COLO668 (cell line): ENCODE results near the gene CPB1.

ENCODE experiments used
- DNase-seq: peaks from one replicate; lab custom pipeline; 2025; ENCODE audit not compliant: unreplicated experiment; lab: John Stamatoyannopoulos, UW

CPB1 gene

GRCh38 chr3:148828136-148828690 is 602 bp downstream of the CPB1 start:
- DNase-seq, result no peak

- DNase-seq, result no peak
Measured at GRCh38 chr3:148829926-148830325, 2.3 kb downstream of the CPB1 start.

- no peak for DNase-seq
Measured at GRCh38 chr3:148833223-148833622, 5.6 kb downstream of the CPB1 start.

DNA sequence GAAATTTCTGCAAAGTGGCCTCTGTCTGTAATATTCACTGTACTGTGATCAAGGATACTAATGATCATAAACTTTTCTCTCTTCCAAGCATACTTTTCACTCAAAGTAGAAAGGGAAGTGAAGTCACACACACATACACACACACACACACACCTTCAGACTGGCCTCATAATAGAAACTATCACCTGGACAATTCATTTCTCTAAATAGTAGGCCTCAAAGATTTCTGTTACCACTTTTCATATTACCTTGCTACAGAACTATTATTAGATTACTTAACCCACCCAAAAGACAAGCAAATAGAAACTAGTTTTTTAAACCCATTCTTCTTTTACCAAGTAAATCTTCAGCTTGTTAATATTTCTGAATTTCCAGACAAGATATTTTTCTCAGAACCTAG is 12.2 kb downstream of the CPB1 start:
- no peak for DNase-seq

GRCh38 chr3:148840451-148840850 is 12.8 kb downstream of the CPB1 start:
- no peak for DNase-seq

DNA sequence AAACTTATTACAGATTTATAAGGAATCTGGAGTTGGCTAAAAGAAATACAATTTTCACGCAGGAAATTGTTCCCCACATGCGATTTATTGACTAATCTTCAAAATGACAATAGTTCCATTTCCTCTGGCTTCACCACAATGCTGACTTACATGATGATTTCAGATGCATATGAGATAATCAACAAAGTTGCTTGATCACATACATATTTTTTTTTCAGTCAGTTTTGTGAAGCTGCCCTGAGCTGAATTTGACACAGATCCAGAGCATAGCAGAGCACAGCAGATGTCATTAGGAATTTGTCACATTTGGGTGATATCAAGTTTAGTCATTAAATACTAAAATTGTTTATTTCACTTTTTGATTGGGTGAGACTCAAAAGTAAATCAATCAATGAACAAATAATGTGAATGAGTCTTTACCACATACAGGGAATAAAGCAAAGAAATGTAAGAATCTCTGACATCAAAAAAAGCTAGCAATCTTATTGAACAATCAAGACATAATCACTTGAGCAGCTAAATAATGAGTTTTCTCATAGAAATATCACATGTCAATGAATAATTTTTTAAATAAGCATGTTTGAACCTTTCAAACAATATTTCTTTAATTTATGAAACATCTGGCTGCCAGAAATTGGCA is 18.3 kb downstream of the CPB1 start:
- no peak for DNase-seq

DNA sequence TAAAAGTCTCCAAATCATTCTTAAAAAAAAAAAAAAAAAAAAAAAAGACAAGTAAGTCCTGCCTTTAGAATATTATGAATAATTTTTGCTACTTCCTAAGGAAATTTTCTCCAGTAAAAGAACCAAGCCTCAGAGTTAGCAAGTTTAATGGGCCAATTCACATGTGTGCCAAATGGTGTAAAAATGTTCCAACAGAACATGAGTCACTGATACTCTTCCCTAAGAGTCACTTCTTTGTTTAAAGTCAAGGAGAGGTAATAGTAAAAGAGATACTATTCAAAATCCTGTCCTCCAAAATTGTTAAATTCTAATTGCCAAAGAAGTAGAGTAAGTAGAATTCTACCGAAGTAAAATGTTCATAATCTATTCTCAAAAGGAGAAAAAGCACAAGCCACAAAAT is 19.7 kb downstream of the CPB1 start:
- DNase-seq, result no peak

DNA sequence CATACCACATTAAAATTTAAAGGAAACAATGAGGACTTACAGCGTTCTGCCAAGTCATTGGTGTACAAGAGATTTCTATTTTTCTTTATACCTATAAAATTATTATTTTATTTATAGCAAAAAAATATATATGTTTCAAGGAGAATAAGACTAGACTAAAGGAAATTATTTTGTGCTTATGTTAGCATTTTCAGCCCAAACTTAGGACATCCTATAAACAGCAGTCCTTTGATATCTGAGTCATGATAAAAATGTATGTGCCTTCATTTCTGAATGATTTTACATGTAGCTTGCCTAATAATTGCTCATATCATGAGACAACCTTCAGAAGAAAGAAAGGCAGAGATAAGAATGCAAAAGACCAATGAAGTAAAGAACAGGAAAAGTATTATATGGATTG is 20.8 kb downstream of the CPB1 start:
- DNase-seq, result no peak

GRCh38 chr3:148852271-148852992 is 24.8 kb downstream of the CPB1 start:
- DNase-seq, result no peak

GRCh38 chr3:148853076-148853475 is 25.5 kb downstream of the CPB1 start:
- no peak for DNase-seq

- no peak for DNase-seq
Measured at GRCh38 chr3:148854061-148854460, 26.4 kb downstream of the CPB1 start.

GRCh38 chr3:148856384-148856783 is 28.8 kb downstream of the CPB1 start:
- DNase-seq, result no peak

DNA sequence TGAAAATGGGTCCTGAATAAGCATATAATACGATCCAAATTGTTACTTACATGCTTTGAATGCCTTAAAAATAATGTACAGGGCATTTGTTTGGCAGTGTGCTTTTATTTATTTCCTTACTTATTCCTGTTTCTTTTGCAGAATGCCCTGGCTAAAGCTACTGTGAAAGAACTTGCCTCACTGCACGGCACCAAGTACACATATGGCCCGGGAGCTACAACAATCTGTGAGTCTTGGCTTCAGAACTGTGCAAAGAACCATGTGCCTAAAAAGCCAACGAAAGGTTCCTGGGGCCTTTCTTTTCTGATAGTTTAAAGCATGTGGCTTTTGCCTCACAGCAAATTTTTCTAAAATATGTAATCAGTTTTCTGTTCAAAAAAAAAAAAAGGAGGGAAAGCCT is 29.7 kb downstream of the CPB1 start:
- DNase-seq, result no peak

GRCh38 chr3:148861277-148861869 is 33.8 kb downstream of the CPB1 start:
- DNase-seq, result peak; percentile 2

- DNase-seq, result no peak
Measured at GRCh38 chr3:148863297-148863696, 35.7 kb downstream of the CPB1 start.

DNA sequence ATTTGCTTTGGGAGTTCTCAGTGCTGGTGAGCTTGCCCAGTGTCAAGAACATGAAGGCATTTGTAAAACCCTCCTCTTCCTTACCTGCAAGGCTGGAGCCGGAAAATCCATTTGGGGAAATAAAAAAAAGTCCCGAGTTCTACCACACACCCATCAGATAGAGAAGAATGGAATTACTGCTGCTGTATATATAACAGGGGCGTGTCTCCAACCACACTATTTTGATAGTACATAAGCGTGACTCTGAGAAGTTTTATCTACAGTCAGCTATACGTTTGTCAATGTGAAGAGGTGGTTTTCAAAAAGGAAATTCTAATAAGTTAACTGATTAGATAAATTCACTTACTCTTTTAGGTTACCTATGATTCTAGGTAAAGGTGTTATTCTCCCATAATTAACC is 36.2 kb downstream of the CPB1 start:
- no peak for DNase-seq

DNA sequence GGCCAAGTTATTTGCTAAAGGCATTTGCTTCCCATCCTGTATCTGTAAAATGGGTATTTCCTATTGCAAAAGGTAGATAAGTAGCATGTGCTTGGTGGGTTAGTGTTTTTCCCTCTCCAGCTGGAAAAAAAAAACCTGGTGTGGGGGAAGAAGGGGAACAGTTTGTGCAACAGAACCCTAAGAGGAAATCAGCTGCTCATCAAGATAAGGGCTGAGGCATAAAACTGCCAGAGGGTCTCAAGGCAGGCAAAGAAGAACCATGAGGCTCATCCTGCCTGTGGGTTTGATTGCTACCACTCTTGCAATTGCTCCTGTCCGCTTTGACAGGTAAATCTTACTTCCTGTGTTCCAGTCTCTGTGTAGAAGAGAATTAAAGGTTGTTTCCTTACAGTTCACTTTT is 37.4 kb downstream of the CPB1 start, which contains the start of gene CPA3:
Gene CPA3, plus strand, starts transcription at position 248 of the 400 bp plus-strand sequence. Its CDS starts 12 bp downstream, at position 260.
- DNase-seq, result no peak

- no peak for DNase-seq
Measured at GRCh38 chr3:148866261-148866660, 38.6 kb downstream of the CPB1 start.

GRCh38 chr3:148873270-148873927 is 45.8 kb downstream of the CPB1 start:
- peak; percentile 27 for DNase-seq

GRCh38 chr3:148873977-148874376 is 46.4 kb downstream of the CPB1 start:
- DNase-seq, result no peak

DNA sequence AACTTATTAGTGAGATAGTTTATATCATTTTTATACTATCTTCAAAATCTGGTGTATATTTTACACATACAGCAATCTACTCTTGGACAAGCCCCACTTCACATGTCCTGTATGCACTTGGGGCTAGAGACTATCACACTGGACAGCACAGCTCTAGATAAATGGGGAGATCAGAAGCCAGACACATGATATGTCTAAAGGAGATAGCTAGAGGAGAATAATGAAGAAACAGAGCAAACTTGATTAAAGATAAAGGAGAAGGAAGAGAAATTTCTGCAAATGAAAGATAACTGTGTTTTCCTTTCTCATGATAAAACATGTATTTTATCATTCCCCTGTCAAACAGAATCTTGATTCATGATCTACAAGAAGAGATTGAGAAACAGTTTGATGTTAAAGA is 50.5 kb downstream of the CPB1 start:
- no peak for DNase-seq

DNA sequence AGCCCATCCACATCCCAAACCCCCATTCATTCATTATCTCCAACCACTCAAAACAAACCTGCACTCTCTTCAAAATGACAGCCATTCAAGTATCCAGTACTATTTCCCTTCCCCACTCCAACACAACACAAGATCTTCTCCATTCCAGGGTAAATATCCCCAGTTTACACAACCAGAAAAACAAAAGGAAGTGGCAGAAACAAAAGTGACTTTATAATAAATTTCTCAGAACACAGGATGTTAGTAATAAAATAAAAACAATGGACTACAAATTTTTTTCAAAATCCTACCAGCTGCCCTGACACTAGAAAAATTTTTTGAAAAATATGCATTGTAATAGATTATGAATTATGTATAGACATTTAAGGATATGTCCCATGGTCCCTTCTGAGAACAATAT is 51.6 kb downstream of the CPB1 start:
- DNase-seq, result no peak
